Osteocyte (in vitro differentiated cells): Measurements from ENCODE around the gene USP40. TPM values are rescaled to one million over a fixed set of nuclear protein-coding genes. Genes with fewer than 3 reads are reported as not detected.

ENCODE experiments used
- DNase-seq: peaks from one replicate; pipeline ENCODE4 v3.0.0; 2021; ENCODE audit warnings: mixed read lengths; ENCODE audit not compliant: unreplicated experiment; ENCODE audit errors: extremely low spot score
- H3K27ac Mint-ChIP-seq: one replicate; pipeline ENCODE4 v1.8.0; 2021; ENCODE audit warnings: mild to moderate bottlenecking, mixed read lengths; ENCODE audit not compliant: unreplicated experiment
- H3K27me3 Mint-ChIP-seq: one replicate; pipeline ENCODE4 v1.8.0; 2021; ENCODE audit warnings: mixed read lengths; ENCODE audit not compliant: unreplicated experiment
- H3K36me3 Mint-ChIP-seq: one replicate; pipeline ENCODE4 v1.8.0; 2021; ENCODE audit warnings: mixed read lengths; ENCODE audit not compliant: unreplicated experiment
- H3K4me1 Mint-ChIP-seq: one replicate; pipeline ENCODE4 v1.8.0; 2021; ENCODE audit warnings: mixed read lengths; ENCODE audit not compliant: unreplicated experiment
- H3K4me3 Mint-ChIP-seq: one replicate; pipeline ENCODE4 v1.8.0; 2021; ENCODE audit warnings: mild to moderate bottlenecking, moderate library complexity, mixed read lengths; ENCODE audit not compliant: unreplicated experiment
- H3K9me3 Mint-ChIP-seq: one replicate; pipeline ENCODE4 v1.8.0; 2021; ENCODE audit warnings: mixed read lengths; ENCODE audit not compliant: unreplicated experiment
- CTCF ChIP-seq: fragments of 200-600 bp; sonication (generic); IDR thresholded peaks from 2 replicates; pipeline ENCODE4 v1.5.0; 2021; ENCODE audit warnings: antibody characterized with exemption, mild to moderate bottlenecking, moderate library complexity
- total RNA-seq: library from RNA; stranded (reverse); gene quantifications from 2 replicates; pipeline ENCODE4 v1.2.1, GENCODE V29; 2021

USP40 gene
- total RNA-seq, 1 donor from 2014 or later, result 36.4 TPM

- H3K27me3 Mint-ChIP-seq, result no peaks in the 10 kb centered on the region
- no peak for TF ChIP-seq CTCF
Observed at GRCh38 chr2:233528182-233528581, 38.4 kb downstream of the USP40 start.

GRCh38 chr2:233525791-233526190 is 40.8 kb downstream of the USP40 start:
- Mint-ChIP-seq H3K4me1 (no peaks in the 10 kb centered on the region), H3K27ac (no peak overlapping the region), H3K4me3 (no peak overlapping the region), H3K27me3 (no peaks in the 10 kb centered on the region), H3K36me3 (peaks cover 52% of the 10 kb centered on the region), H3K9me3 (no peaks in the 10 kb centered on the region)
- TF ChIP-seq CTCF, result no peak
- no peak for DNase-seq

More at GRCh38 chr2:233528182-233528581, 38.4 kb downstream of the USP40 start:
- DNase-seq, result no peak
- Mint-ChIP-seq H3K4me1 (no peaks in the 10 kb centered on the region), H3K36me3 (peaks cover 55% of the 10 kb centered on the region), H3K27ac (no peak overlapping the region), H3K9me3 (no peaks in the 10 kb centered on the region), H3K4me3 (no peak overlapping the region)

GRCh38 chr2:233519787-233520611 is 46.6 kb downstream of the USP40 start:
- peaks cover 40% of the 10 kb centered on the region for H3K36me3 Mint-ChIP-seq
- DNase-seq, result no peak

GRCh38 chr2:233513953-233514655 is 52.5 kb downstream of the USP40 start:
- Mint-ChIP-seq H3K27ac (no peak overlapping the region), H3K4me3 (no peak overlapping the region), H3K4me1 (peaks cover 3% of the 10 kb centered on the region), H3K36me3 (peaks cover 32% of the 10 kb centered on the region), H3K9me3 (peaks cover 7% of the 10 kb centered on the region), H3K27me3 (no peaks in the 10 kb centered on the region)
- TF ChIP-seq CTCF, result no peak
- no peak for DNase-seq

More at GRCh38 chr2:233519787-233520611, 46.6 kb downstream of the USP40 start:
- Mint-ChIP-seq H3K27me3 (no peaks in the 10 kb centered on the region), H3K9me3 (peaks cover 7% of the 10 kb centered on the region), H3K4me1 (peaks cover 5% of the 10 kb centered on the region), H3K4me3 (no peak overlapping the region), H3K27ac (no peak overlapping the region)
- no peak for TF ChIP-seq CTCF

GRCh38 chr2:233503947-233504637 is 62.5 kb downstream of the USP40 start:
- peaks cover 16% of the 10 kb centered on the region for H3K4me1 Mint-ChIP-seq
- no peak overlapping the region for H3K4me3 Mint-ChIP-seq
- TF ChIP-seq CTCF, result no peak
- H3K9me3 Mint-ChIP-seq, result peaks cover 46% of the 10 kb centered on the region
- no peak overlapping the region for H3K27ac Mint-ChIP-seq
- H3K36me3 Mint-ChIP-seq, result peaks cover 70% of the 10 kb centered on the region
- DNase-seq, result no peak
- no peaks in the 10 kb centered on the region for H3K27me3 Mint-ChIP-seq
